Liver (tissue), 3 donors: ENCODE measurements around the gene LRPAP1.

Source experiments
- FOXA1 ChIP-seq: IDR thresholded peaks from 2 replicates; pipeline ENCODE4 v1.6.1; 2016; ENCODE audit warnings: antibody characterized with exemption
- HNF4A ChIP-seq, 2 donors: conservative IDR thresholded peaks; 2 replicates each; pipeline ENCODE4 v1.6.1; 2016; ENCODE audit warnings: antibody characterized with exemption in 2 of 2, mild to moderate bottlenecking in 2 of 2
- JUND ChIP-seq, 2 donors: IDR thresholded peaks; 2 replicates each; pipeline ENCODE4 v1.6.1; 2016; ENCODE audit warnings: antibody characterized with exemption in 2 of 2
- RAD21 ChIP-seq, 2 donors: IDR thresholded peaks; 2 replicates each; pipeline ENCODE4 v1.6.1; 2016; ENCODE audit warnings: antibody characterized with exemption in 2 of 2, mild to moderate bottlenecking in 2 of 2
- TAF1 ChIP-seq: conservative IDR thresholded peaks from 2 replicates; pipeline ENCODE4 v1.6.1; 2016; ENCODE audit warnings: antibody characterized with exemption, mild to moderate bottlenecking
- YY1 ChIP-seq: IDR thresholded peaks from 2 replicates; pipeline ENCODE4 v1.6.1; 2016; ENCODE audit warnings: antibody characterized with exemption, mild to moderate bottlenecking
- TF ChIP-seq, protein P1 (sequence below): fragments of 150-350 bp; IDR thresholded peaks from 2 replicates; pipeline ENCODE4 v1.5.1; 2017; ENCODE audit warnings: improper control_type of control experiment, low read depth, low read length; ENCODE audit not compliant: missing input control
- TF ChIP-seq, protein P2 (sequence below): IDR thresholded peaks from 2 replicates; pipeline ENCODE4 v1.6.1; 2016; ENCODE audit warnings: antibody characterized with exemption
- TF ChIP-seq, protein P3 (sequence below): IDR thresholded peaks from 2 replicates; pipeline ENCODE4 v1.6.1; 2016; ENCODE audit warnings: antibody characterized with exemption
- TF ChIP-seq, protein P4 (sequence below): IDR thresholded peaks from 2 replicates; pipeline ENCODE4 v1.6.1; 2016; ENCODE audit warnings: antibody characterized with exemption, mild to moderate bottlenecking
- donor health status: healthy.
- donor health status: healthy.

DNA sequence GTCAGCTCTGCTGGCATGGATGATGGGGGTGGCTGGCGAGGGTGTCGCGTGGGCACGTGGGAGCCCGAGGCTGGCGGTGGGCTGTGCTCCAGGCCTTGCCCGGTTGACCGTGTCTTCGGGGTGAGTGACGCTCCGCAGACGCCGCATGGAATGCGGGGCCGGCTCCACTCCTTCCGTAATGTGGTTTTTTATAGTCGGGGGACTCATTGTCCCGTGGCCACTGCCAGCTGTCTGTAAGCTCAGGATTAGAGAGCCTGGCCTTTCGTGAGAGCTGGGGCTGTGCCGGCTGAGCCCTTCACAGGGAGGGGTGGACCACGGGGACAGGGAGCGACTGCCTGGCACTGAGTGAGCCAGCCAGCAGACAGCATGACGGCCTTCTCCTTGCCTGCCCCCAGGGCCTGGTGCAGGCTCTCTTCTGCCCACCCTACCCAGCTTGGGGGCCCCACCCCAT lies 48.7 kb downstream of the LRPAP1 start:
- TF ChIP-seq RAD21 (IDR thresholded peaks at IDR 0.05), result no peak
- TF ChIP-seq, protein P1, sequence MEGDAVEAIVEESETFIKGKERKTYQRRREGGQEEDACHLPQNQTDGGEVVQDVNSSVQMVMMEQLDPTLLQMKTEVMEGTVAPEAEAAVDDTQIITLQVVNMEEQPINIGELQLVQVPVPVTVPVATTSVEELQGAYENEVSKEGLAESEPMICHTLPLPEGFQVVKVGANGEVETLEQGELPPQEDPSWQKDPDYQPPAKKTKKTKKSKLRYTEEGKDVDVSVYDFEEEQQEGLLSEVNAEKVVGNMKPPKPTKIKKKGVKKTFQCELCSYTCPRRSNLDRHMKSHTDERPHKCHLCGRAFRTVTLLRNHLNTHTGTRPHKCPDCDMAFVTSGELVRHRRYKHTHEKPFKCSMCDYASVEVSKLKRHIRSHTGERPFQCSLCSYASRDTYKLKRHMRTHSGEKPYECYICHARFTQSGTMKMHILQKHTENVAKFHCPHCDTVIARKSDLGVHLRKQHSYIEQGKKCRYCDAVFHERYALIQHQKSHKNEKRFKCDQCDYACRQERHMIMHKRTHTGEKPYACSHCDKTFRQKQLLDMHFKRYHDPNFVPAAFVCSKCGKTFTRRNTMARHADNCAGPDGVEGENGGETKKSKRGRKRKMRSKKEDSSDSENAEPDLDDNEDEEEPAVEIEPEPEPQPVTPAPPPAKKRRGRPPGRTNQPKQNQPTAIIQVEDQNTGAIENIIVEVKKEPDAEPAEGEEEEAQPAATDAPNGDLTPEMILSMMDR, result no peak
- no peak for TF ChIP-seq JUND (IDR thresholded peaks at IDR 0.05)
- no peak for TF ChIP-seq TAF1
- TF ChIP-seq, protein P2, sequence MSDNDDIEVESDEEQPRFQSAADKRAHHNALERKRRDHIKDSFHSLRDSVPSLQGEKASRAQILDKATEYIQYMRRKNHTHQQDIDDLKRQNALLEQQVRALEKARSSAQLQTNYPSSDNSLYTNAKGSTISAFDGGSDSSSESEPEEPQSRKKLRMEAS, result no peak
- TF ChIP-seq FOXA1, result no peak
- TF ChIP-seq, protein P3, sequence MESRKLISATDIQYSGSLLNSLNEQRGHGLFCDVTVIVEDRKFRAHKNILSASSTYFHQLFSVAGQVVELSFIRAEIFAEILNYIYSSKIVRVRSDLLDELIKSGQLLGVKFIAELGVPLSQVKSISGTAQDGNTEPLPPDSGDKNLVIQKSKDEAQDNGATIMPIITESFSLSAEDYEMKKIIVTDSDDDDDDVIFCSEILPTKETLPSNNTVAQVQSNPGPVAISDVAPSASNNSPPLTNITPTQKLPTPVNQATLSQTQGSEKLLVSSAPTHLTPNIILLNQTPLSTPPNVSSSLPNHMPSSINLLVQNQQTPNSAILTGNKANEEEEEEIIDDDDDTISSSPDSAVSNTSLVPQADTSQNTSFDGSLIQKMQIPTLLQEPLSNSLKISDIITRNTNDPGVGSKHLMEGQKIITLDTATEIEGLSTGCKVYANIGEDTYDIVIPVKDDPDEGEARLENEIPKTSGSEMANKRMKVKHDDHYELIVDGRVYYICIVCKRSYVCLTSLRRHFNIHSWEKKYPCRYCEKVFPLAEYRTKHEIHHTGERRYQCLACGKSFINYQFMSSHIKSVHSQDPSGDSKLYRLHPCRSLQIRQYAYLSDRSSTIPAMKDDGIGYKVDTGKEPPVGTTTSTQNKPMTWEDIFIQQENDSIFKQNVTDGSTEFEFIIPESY, result no peak
- TF ChIP-seq YY1, result no peak
- TF ChIP-seq, protein P4, sequence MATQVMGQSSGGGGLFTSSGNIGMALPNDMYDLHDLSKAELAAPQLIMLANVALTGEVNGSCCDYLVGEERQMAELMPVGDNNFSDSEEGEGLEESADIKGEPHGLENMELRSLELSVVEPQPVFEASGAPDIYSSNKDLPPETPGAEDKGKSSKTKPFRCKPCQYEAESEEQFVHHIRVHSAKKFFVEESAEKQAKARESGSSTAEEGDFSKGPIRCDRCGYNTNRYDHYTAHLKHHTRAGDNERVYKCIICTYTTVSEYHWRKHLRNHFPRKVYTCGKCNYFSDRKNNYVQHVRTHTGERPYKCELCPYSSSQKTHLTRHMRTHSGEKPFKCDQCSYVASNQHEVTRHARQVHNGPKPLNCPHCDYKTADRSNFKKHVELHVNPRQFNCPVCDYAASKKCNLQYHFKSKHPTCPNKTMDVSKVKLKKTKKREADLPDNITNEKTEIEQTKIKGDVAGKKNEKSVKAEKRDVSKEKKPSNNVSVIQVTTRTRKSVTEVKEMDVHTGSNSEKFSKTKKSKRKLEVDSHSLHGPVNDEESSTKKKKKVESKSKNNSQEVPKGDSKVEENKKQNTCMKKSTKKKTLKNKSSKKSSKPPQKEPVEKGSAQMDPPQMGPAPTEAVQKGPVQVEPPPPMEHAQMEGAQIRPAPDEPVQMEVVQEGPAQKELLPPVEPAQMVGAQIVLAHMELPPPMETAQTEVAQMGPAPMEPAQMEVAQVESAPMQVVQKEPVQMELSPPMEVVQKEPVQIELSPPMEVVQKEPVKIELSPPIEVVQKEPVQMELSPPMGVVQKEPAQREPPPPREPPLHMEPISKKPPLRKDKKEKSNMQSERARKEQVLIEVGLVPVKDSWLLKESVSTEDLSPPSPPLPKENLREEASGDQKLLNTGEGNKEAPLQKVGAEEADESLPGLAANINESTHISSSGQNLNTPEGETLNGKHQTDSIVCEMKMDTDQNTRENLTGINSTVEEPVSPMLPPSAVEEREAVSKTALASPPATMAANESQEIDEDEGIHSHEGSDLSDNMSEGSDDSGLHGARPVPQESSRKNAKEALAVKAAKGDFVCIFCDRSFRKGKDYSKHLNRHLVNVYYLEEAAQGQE, result no peak
- no peak for TF ChIP-seq HNF4A (conservative IDR thresholded peaks at IDR 0.05)
